ENCODE data around the gene KRTAP4-5.
"Not testable (repeated sequence)": the region's sequence is repeated elsewhere in the genome, so short reads cannot be mapped to it uniquely, and the experiment has no call there.

Gene KRTAP4-5

GRCh38 chr17:41149652-41149985, at the start of gene KRTAP4-5:
Gene KRTAP4-5 (minus strand): TSS chr17:41149825. CDS start chr17:41149767, 58 bp downstream.
- no peak for DNase-seq

GRCh38 chr17:41196068-41196467, 46.4 kb upstream of the KRTAP4-5 start:
- no peak for DNase-seq

- DNase-seq: no peak
Measured at GRCh38 chr17:41190328-41190727, 40.7 kb upstream of the KRTAP4-5 start.

GRCh38 chr17:41189837-41190318, 40.3 kb upstream of the KRTAP4-5 start, which contains the start of gene KRTAP9-1:
Gene KRTAP9-1 (plus strand): TSS chr17:41189887. CDS start chr17:41189887, 0 bp downstream.
- DNase-seq: not testable (repeated sequence)

GRCh38 chr17:41186872-41187271, 37.2 kb upstream of the KRTAP4-5 start:
- no peak for DNase-seq

GRCh38 chr17:41185001-41185400, 35.4 kb upstream of the KRTAP4-5 start:
- DNase-seq: no peak

GRCh38 chr17:41184480-41184961, 34.9 kb upstream of the KRTAP4-5 start, which contains the start of gene KRTAP4-1:
Gene KRTAP4-1 (minus strand): TSS chr17:41184911. CDS start chr17:41184854, 57 bp downstream.
- no peak for DNase-seq

GRCh38 chr17:41178843-41179616, 29.4 kb upstream of the KRTAP4-5 start:
- no peak for DNase-seq

- no peak for DNase-seq
Measured at GRCh38 chr17:41178341-41178740, 28.7 kb upstream of the KRTAP4-5 start.

- DNase-seq: no peak
Measured at GRCh38 chr17:41177727-41178271, 28.2 kb upstream of the KRTAP4-5 start, which contains the start of gene KRTAP4-2. Gene KRTAP4-2 (minus strand): TSS chr17:41178221. CDS start chr17:41178164, 57 bp downstream.

- DNase-seq: no peak
Measured at GRCh38 chr17:41176744-41177387, 27.2 kb upstream of the KRTAP4-5 start.

GRCh38 chr17:41171886-41172285, 22.3 kb upstream of the KRTAP4-5 start:
- no peak for DNase-seq

- no peak for DNase-seq
Measured at GRCh38 chr17:41168121-41168520, 18.5 kb upstream of the KRTAP4-5 start, which contains the start of gene KRTAP4-3. Gene KRTAP4-3 (minus strand): TSS chr17:41168221. CDS start chr17:41168172, 49 bp downstream.

- no peak for DNase-seq
Measured at GRCh38 chr17:41167561-41167960, 17.9 kb upstream of the KRTAP4-5 start.

- no peak for DNase-seq
Measured at GRCh38 chr17:41163828-41164227, 14.2 kb upstream of the KRTAP4-5 start.

- DNase-seq: no peak
Measured at GRCh38 chr17:41160648-41161047, 11.0 kb upstream of the KRTAP4-5 start, which contains the start of gene KRTAP4-4. Gene KRTAP4-4 (minus strand): TSS chr17:41160748. CDS start chr17:41160691, 57 bp downstream.

- not testable (repeated sequence) for DNase-seq
Measured at GRCh38 chr17:41160190-41160589, 10.6 kb upstream of the KRTAP4-5 start.

GRCh38 chr17:41153856-41154255, 4.2 kb upstream of the KRTAP4-5 start:
- DNase-seq: no peak

- no peak for DNase-seq
Measured at GRCh38 chr17:41151525-41151924, 1.9 kb upstream of the KRTAP4-5 start.

GRCh38 chr17:41150026-41150425, 401 bp upstream of the KRTAP4-5 start:
- no peak for DNase-seq

- DNase-seq: not testable (repeated sequence)
Measured at GRCh38 chr17:41148971-41149651, 514 bp downstream of the KRTAP4-5 start.

GRCh38 chr17:41147531-41148204, 2.0 kb downstream of the KRTAP4-5 start:
- no peak for DNase-seq

Data from NCI-H1417 (cell line).